Activated T-cell treated with anti-CD3 and anti-CD28 coated beads, Interleukin-2, amount 50 U/mL, for 1 hour (primary cell): Measurements from ENCODE around the gene PRIM2.
"Not testable (repeated sequence)": the region's sequence is repeated elsewhere in the genome, so short reads cannot be mapped to it uniquely, and the experiment has no call there.

ENCODE experiments used
- DNase-seq: peaks from one replicate; pipeline ENCODE4 v3.0.0-alpha.2; 2020

The PRIM2 gene

DNA sequence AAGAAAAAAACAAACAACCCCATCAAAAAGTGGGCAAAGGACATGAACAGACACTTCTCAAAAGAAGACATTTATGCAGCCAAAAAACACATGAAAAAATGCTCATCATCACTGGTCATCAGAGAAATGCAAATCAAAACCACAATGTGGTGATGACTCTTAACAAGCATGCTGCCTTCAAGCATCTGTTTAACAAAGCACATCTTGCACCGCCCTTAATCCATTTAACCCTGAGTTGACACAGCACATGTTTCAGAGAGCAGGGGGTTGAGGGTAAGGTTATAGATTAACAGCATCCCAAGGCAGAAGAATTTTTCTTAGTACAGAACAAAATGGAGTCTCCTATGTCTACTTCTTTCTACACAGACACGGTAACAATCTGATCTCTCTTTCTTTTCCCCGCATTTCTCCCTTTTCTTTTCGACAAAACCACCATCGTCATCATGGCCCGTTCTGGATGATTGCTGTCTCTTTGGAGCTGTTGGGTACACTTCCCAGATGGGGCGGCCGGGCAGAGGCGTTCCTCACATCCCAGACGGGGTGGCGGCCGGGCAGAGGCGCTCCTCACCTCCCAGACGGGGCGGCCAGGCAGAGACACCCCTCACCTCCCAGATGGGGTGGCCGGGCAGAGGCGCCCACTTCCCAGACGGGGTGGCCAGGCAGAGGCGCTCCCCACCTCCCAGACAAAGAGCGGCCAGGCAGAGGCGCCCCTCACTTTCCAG lies 7.2 kb upstream of the PRIM2 start:
- not testable (repeated sequence) for DNase-seq

DNA sequence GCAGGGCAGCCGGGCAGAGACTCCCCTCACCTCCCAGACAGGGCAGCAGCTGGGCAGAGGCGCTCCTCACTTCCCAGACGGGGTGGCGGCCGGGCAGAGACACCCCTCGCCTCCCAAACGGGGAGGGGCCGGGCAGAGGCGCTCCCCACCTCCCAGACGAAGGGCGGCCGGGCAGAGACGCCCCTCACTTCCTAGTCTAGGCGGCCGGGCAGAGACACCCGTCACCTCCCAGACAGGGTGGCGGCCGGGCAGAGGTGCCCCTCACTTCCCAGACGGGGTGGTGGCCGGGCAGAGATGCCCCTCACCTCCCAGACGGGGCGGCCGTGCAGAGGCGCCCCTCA lies 6.6 kb upstream of the PRIM2 start:
- no peak for DNase-seq

DNA sequence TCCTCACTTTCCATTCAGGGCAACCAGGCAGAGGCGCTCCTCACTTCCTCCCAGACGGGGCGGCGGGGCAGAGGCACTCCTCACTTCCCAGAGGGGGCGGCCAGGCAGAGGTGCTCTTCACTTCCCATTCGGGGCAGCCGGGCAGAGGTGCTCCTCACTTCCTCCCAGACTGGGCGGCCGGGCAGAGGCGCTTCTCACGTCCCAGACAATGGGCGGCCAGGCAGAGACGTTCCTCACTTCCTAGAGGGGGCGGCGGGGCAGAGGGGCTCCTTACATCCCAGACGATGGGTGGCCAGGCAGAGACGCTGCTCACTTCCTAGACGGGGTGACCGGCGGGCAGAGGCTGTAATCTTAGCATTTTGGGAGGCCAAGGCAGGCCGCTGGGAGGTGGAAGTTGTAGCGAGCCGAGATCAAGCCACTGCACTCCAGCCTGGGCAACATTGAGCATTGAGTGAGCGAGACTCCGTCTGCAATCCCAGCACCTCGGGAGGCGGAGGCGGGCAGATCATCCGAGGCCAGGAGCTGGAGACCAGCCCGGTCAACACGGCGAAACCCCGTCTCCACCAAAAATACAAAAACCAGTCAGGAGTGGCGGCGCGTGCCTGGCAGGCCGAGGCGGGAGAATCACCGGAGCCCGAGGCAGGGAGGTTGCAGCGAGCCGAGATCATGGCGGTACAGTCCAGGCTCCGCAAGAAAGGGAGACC lies 6.0 kb upstream of the PRIM2 start:
- not testable (repeated sequence) for DNase-seq

DNA sequence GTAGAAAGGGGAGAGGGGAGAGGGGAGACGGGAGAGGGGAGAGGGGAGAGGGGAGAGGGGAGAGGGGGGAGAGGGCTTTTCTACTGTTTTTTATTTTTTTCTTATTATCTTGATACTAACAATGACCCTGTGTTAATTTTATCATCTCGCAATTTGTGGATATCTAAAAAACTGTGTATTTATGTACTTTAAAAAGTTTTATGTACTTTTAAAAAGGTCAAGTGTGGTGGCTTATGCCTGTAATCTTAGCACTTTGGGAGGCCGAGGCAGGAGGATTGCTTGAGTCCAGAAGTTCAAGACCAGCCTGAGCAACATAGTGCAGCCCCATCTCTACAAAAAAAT lies 5.5 kb upstream of the PRIM2 start:
- DNase-seq, result no peak

DNA sequence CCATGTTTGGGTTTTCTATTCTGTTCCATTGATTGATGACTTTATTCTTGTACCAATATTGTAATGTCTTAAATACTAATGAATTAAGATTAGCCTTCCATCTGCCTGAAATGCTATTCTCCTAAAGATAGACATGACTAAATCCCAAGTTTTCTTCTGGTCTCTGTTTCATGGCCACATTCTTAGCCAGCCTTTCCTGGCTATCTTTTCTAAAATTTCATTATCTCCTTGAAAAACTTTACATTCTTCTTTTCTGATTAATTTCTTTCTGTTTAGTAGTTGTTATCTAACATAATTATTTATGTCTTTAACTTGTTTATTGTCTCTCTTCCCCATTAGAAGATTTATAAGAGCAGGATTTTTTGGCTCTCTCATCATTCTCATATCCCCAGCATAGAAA lies 4.4 kb upstream of the PRIM2 start:
- no peak for DNase-seq

DNA sequence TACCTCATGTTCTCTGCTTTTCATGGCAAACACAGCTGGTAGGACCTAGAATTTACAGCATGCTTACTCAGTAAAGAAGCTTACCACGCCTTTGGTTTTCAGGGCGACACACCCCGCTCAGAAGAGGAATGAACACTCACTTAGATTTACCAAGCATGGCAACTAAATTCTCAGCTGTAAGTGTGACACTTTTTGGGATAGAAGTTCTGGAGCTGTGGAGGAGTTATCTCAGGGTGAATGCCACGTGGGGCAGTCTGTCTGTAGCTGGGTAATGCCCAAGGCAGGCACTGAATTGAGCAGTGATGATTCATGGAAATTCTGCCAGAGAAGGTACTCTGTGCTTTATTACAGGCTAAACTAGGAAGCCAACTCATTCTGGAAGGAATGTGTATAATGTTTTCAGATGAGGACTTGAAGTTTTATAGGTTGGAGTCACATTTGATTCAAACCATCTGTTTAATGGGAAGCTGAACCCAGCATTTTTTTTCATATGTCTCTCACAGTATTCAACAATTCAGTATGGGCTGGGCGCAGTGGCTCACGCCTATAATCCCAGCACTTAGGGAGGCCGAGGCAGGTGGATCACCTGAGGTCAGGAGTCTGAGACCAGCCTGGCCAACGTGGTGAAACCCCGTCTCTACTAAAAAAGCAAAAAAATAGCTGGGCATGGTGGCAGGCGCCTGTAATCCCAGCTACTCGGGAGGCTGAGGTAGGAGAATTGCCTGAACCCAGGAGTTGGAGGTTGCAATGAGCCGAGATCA lies 3.5 kb upstream of the PRIM2 start:
- DNase-seq, result no peak

DNA sequence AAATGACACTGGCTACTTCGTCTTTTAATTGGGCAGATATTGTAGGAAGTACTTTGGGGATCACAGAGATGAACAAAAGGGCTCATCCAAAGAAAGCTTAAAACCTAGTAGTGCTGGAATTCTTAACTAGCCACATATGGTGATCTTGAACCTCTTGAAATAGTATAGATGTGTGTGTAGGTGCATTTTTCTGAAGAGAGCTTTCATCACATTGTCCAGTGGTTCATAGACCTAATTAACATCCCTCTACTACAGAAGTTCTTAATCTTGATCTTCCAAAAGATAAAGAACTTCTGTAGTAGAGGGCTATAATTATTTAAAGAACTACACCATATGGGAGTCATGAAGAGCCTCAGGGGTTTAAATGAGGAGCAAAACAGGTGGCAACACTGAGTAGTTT lies 2.3 kb upstream of the PRIM2 start:
- DNase-seq, result no peak

DNA sequence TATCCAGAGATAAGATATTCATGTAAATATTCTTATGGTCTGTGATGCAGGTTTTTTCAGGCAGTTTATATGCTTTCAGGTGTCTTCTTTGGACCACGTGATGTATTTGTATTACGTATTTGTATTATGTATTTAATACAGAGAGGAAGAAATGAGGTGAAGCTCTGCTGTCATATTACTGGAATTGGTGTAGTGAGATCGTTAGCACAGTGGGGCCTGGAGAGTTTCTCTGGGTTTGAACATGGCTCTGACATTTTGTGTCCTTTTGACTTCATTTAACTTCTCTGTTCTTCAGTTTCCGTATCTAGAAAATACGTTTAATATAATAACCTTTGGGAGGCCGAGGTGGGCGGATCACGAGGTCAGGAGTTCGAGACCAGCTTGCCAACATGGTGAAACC lies 1.6 kb upstream of the PRIM2 start:
- DNase-seq, result no peak

DNA sequence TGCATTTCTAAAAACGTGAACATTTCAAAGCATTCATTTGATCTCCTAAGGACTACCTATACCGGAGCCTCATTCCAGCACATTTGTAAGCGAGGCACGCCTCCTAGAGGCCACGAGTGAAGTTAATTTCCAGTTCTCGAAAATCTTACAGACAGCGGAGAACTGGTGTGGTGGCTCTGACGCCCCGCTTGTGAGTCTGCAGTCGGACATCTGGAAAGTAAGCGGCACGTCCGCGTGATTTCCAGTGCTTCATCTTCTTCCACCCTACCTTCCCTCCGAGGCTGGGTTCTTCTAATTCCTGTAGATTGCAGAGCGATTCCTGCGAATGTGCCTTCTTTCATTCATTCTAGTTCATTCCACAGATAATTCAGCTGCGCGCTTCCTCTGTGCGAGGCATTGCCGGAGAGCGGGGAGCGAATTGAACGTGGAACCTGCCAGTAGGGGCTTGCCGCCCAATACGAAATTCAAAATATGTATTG lies 810 bp upstream of the PRIM2 start:
- DNase-seq, result peak; percentile 79

DNA sequence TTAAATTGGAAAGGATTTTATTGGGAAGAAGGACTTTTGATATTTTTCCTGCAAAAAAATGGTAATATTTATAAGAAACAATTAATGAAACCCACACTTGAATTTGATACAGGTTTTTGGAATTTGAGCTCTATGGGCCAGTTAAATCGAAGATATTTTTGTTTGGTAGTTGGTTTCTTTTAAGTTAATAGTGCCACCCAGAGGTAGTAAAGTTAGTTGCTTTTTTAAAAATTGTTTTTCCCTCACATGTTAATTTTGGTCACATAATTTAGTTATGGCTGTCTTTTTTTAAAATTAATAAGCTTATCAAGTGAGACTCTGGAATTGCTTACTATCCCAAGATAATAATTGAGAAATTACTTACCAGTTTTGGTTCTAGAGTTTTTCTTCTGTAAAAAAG lies 7.1 kb downstream of the PRIM2 start:
- DNase-seq, result no peak

DNA sequence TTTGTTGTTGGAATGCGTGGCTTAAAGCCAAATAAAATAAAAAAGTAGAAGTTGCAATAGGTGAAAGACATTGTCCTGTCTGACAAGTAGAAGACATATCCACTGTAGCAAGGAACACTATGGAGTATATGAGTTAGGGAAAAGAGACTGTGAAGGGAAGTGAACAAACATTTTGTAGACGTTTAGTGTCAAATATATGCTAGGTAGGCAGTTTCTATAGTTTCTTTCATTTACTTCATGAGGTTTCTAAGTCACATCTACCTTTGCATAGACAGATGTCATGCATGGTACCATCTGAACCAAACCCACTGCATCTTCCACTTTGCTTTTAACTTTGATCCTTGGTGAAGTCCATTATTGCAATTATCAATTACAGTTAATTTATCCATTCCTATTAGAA lies 9.9 kb downstream of the PRIM2 start:
- DNase-seq, result no peak

DNA sequence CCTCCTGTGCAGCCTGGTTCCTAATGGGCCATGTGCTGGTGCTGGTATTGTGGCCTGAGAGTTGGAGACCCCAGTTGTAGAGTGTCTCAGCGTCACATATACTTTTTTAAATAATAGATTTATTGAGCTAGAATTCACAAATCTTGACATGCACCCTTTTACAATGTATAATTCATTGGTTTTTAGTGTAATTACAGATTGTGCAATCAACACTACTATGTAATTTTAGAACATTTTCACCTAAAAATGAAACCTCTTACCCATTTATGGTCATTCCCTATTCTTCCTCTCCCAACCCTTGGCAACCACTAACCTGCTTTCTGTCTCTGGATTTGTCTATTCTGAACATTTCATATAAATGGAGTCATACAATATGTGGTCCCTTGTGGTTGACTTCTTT lies 10.6 kb downstream of the PRIM2 start:
- DNase-seq, result no peak

DNA sequence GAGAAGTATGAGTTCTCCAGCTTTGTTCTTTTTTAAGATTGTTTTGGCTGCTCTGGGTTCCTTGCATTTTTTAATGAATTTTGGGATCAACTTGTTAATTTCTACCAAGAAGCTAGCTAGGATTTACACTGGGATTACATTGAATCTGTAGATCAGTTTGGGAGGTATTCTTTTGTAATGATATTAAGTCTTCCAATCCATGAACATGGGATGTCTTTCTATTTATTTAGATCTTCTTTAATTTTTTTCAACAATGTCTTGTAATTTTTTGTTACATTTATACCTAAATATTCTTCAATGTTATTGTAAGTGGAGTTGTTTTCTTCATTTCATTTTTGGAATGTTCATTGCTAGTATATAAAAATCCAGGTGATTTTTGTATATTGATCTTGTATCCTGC lies 12.5 kb downstream of the PRIM2 start:
- no peak for DNase-seq

DNA sequence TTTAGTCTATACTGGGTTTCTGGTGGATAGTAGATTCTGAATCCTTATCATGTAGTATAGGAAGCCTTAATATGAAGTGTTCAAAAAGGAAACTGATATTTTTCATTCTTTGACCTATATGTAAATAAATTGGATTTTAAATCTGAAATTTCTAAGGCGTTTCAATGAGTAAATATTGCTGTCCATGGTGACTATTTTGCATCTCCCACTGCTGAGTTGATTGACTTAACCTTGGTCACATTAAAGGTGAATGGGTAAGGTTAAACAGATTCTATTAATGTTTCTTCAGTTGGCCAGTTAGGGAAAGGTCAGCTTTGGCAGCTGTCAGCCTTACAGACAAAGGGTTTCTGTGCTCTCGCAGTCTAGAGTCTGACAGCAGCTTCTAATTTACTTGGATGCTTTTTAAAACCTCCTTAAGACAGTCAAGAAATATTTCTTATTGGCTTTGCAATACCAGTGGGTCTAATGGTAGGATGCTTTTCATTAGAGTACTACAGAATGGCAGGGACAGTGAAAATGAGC lies 24.8 kb downstream of the PRIM2 start:
- no peak for DNase-seq

DNA sequence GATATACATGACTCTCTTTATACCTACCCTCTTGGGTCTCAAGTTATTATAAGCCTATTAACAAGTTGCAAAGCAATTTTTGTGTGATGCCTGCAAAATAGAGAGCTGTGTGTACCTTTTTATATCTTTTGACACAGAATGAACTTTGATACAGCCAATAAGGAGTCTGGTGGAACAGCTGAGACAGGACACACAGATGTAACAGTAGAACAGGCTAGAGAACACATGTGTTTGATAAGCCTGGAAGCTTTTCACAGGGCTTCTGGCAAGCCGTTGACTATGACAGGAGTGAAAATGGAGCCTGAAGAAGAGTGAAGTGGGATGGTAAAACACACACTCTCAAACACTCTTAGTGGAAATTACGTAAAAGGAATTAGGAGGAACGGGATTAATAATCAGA lies 25.9 kb downstream of the PRIM2 start:
- not testable (repeated sequence) for DNase-seq

DNA sequence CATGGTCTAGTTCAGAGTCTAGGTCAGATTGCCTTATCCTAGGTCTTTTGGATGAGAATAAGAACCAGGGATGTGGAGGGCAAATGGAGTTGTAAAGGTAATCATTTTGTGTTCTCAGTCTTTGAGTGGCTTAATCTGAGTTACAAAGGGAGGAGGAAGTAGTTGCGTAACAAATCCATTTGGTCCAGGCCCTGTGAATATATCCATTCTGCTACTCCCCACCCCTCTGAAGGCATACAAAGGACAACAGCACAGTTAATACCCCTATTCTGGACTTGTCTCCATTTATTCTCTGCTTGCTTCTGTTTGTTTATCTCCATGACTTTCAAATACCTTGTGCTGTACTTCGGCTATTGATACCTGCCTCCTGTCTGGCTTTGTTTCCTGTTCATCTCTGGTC lies 29.3 kb downstream of the PRIM2 start:
- not testable (repeated sequence) for DNase-seq

DNA sequence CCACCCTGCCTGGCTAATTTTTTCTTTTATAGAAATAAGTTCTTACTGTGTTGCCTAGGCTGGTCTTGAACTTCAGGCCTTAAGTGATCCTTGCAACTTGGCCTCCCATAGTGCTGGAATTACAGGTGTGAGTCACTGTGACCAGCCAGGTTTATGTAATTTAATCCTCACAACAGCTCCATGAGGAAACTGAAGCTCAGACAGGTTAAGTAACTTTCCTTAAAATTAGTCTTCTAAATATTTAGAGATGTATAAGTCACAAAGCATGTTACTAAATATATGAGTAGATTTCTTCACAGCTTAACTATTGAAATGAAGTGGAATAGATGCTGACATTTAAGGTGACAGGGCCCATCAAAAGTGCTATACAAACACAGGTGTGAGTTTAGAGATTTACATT lies 30.2 kb downstream of the PRIM2 start:
- DNase-seq, result not testable (repeated sequence)

DNA sequence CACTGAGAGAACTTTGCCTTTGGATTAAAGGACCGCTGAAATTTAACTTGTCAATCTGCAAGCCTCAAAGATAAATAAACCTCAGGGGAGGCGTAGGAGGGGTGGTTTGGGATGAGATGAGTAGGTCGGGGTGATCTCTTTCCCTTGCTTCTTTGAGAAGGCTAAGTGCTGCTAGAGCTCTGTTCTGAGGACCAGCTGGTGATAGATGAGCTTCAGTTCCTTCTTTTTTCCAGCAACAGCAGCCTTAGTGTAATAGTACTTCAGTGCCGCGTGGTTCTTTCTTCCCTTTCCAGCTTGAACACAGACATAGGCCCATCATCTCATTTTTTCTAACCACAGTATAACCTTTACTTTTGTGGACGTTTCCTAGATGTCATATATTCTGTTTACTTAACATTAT lies 33.0 kb downstream of the PRIM2 start:
- DNase-seq, result not testable (repeated sequence)

DNA sequence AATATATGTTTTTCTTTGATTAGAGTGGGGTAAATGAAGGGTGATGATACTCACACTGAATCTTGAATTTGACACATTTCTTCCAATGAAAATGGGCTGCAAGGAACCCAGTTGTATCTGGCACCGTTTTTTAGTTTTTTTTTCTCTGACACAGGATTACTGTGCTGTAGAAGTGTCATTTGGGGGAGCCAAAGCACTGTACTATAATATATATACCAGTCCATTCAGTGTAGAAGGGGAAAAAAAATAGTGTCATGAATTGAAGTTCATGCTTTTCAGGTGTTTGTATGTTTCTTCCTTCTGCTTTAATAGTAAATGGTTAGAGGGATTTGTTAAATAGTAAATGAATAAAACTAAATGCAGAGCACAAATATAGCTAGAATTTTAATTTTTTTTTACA lies 35.2 kb downstream of the PRIM2 start:
- not testable (repeated sequence) for DNase-seq

DNA sequence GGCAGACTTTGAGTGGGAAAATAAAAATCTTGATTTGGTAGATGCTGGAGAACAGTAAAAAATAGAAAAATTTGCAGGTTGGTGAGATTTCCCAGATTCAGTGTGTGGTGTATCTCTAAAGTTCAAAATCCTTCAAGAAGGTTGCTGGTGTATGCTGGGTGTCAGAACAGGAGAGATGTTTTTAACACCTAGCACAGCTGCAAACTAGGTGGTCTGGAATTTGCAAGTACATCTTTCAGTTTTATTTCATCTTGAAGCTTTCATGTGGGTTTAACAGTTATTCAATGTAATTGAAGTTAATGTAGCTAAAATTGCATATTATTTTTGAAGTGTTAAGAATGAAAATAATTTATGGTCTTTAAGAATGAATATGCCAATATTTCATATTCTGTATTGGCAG lies 40.9 kb downstream of the PRIM2 start:
- not testable (repeated sequence) for DNase-seq

DNA sequence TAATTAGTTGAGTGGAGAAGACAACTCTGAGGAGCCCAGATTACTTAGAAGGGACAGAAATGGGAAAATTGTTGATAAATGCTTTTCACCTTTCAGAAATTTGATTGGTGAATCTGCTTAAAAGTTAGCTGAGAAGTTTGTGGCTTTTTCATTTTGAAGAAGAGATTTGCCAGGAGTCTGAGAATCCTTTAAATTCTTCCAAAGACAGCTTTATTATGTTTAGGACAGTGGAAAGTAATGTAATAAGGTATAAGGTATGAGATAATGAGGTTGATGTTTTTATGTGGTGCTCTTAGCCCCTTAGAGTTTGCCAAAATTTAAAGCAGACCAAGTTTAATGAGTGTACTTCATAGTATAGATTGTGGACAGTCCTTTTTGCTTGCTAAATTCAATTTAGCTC lies 42.3 kb downstream of the PRIM2 start:
- not testable (repeated sequence) for DNase-seq

DNA sequence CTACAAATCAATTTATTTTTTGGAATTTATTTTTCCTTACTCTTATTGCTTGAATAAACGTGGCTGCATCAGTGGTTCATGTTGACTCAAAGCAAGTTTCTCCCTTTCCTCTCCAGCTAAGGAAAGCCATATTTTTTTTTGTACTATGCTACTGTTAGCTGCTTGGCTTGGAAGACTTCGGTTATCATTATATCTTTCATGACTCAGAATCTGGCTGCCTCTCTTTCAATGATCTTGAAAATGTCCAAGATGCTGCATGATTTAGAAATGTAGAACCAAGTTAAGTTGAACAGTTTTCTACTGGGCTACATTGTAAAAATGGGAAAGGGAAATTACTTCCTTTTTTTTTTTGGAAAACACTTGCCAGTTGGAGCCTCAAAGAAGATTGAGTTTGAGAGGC lies 44.9 kb downstream of the PRIM2 start:
- not testable (repeated sequence) for DNase-seq

DNA sequence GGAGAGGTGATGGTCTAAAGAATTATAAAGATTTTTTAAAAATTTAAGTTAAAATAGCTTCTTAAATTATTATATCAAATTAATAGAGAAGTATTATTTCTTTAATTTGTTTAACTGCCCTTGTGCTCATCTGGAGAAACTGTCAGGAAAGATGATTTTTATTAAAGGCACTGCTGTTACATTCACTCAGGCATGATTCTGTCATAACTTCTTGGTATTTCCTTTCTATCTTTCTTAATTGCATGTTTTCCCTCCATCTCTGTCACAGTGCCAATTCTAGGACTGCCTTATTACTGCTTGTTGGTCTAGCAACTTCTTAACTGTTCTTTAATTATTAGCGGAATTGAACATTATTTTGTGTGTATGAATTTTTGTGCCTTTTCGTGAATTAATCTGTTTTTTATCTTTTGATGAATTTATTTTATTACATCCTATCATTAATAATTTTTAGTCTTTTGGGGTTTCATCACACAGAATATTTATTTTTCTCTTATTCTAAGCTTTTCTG lies 47.7 kb downstream of the PRIM2 start:
- DNase-seq, result not testable (repeated sequence)
